ENCODE data around the gene STON1.
"Not testable (repeated sequence)": the region's sequence is repeated elsewhere in the genome, so short reads cannot be mapped to it uniquely, and the experiment has no call there.

STON1 gene

DNA sequence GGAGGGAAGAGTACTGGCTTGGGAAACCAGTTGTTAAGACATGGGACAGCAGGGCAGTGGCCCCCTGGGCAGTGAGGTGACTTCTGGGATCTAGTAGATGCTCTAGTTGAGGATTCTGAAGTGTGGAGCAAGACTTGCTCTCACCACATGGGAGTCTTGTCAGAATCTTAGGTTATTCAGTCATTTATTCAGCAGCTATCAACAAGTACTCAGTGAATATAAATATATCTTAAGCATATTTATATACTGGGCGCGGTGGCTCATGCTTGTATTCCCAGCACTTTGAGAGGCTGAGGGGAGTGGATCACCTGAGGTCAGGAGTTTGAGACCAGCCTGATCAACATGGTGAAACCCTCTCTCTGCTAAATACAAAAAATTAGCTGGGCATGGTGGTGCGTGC, 20.0 kb downstream of the STON1 start:
- Histone ChIP-seq H3K9ac (ENCODE audit: low read length) (no peak overlapping the region), H3K9me3 (ENCODE audit: low read length) (no peaks in the 10 kb centered on the region), H3K27me3 (ENCODE audit: control insufficient read depth in 1 of 2, insufficient read depth in 2 of 2, low read length in 2 of 2) (no peaks in the 10 kb centered on the region), H3K27ac (ENCODE audit: low read depth, low read length) (no peak overlapping the region), H3K4me1 (ENCODE audit: insufficient read depth, low read length) (peaks cover 54% of the 10 kb centered on the region), H3K36me3 (ENCODE audit: insufficient read depth, low read length) (peaks cover 8% of the 10 kb centered on the region), H3K4me3 (ENCODE audit: low read depth in 1 of 2, low read length in 2 of 2) (no peak overlapping the region)

DNA sequence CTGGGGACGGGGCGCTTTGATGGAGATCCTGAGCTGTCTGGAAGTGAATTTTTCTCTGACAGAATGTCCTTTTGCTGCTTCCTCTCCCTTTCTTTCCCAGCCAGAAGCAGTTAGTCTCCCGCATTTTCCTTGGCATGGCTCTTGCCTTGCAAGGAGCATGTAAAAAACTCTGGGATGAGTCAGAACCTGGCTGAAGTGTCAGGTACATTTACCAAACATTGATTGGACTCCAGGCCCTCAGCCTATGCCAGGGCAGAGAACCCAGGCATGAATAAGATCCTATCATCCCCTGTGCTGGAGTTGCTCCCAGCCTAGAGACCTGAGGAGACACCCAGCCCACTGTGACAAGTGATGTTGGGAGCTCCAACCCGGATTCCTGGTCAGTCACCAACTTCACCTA, 21.6 kb downstream of the STON1 start:
- H3K4me1 ChIP-seq (ENCODE audit: insufficient read depth, low read length) = peaks cover 40% of the 10 kb centered on the region
- H3K27me3 ChIP-seq (ENCODE audit: control insufficient read depth in 1 of 2, insufficient read depth in 2 of 2, low read length in 2 of 2) = no peaks in the 10 kb centered on the region
- H3K9me3 ChIP-seq (ENCODE audit: low read length) = no peaks in the 10 kb centered on the region
- peaks cover 8% of the 10 kb centered on the region for H3K36me3 ChIP-seq (ENCODE audit: insufficient read depth, low read length)
- no peak overlapping the region for H3K9ac ChIP-seq (ENCODE audit: low read length)
- H3K4me3 ChIP-seq (ENCODE audit: low read depth in 1 of 2, low read length in 2 of 2) = no peak overlapping the region
- H3K27ac ChIP-seq (ENCODE audit: low read depth, low read length) = no peak overlapping the region

DNA sequence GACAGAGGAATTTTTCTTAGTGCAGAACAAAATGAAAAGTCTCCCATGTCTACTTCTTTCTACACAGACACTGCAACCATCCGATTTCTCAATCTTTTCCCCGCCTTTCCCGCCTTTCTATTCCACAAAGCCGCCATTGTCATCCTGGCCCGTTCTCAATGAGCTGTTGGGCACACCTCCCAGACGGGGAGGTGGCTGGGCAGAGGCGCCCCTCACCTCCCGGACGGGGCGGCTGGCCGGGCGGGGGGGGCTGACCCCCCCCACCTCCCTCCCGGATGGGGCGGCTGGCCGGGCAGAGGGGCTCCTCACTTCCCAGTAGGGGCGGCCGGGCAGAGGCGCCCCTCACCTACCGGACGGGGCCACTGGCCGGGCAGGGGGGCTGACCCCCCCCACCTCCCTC, 25.1 kb downstream of the STON1 start:
- not testable (repeated sequence) for H3K36me3 ChIP-seq (ENCODE audit: insufficient read depth, low read length); H3K9me3 ChIP-seq (ENCODE audit: low read length); H3K27me3 ChIP-seq (ENCODE audit: control insufficient read depth in 1 of 2, insufficient read depth in 2 of 2, low read length in 2 of 2); H3K9ac ChIP-seq (ENCODE audit: low read length); H3K4me3 ChIP-seq (ENCODE audit: low read depth in 1 of 2, low read length in 2 of 2); H3K27ac ChIP-seq (ENCODE audit: low read depth, low read length)
- H3K4me1 ChIP-seq (ENCODE audit: insufficient read depth, low read length) = peaks cover 12% of the 10 kb centered on the region

DNA sequence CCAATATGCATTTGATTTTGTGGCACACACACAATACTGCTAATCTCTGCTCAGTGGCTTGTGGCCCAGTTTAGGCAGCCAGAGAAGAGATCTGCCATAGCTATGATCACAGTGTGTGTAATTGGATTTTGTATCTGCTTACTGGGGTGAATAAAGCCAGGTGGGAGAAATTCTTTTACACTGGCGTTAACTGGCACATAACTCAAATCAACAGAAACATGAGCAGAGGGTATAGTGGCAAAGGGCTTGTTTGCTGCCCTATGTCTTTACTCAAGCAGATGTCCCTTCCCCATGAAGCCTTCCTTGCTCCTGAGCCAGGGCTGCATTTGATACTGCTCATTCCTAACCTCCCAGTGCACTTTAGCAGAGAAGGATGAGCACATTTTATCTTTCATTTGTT, 28.5 kb downstream of the STON1 start:
- Histone ChIP-seq H3K36me3 (ENCODE audit: insufficient read depth, low read length) (no peaks in the 10 kb centered on the region), H3K27ac (ENCODE audit: low read depth, low read length) (no peak overlapping the region)

DNA sequence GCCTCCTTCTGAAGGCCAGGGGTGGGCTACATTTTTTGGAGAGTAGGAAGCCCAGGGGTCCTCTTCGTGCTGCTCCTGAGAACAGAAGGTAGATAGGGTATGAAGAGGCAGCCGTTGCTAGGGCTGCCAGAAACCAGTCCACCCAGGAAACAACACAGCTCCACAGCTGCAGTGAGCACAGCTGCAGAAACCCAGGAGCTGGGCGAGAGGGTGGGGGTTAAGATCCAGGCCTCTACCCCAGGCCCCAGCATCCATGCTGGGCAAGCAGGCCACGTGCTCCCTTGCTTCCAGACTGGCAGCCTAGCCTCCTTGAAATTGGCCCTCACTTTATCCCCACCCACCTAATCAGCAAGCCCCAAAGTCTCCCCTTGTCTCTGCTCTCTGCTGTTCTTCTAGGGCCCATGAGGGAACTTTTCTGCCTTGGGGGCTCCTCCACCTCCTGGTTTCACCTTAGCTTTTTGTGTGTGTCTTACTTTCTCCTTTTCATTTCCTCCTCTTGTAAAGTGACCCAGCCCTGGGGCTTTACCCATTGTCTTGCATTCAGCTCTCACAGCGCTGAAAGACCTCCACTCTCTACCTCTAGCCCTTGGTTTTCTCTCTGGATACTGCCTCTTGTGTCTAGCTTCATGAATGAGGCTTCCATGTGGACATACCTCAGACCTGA, 30.7 kb downstream of the STON1 start:
- Histone ChIP-seq H3K9ac (ENCODE audit: low read length) (no peak overlapping the region), H3K36me3 (ENCODE audit: insufficient read depth, low read length) (peaks cover 5% of the 10 kb centered on the region), H3K27me3 (ENCODE audit: control insufficient read depth in 1 of 2, insufficient read depth in 2 of 2, low read length in 2 of 2) (no peaks in the 10 kb centered on the region), H3K27ac (ENCODE audit: low read depth, low read length) (no peak overlapping the region), H3K4me3 (ENCODE audit: low read depth in 1 of 2, low read length in 2 of 2) (no peak overlapping the region), H3K9me3 (ENCODE audit: low read length) (no peaks in the 10 kb centered on the region), H3K4me1 (ENCODE audit: insufficient read depth, low read length) (no peaks in the 10 kb centered on the region)

More for the DNA sequence above, 28.5 kb downstream of the STON1 start:
- Histone ChIP-seq H3K27me3 (ENCODE audit: control insufficient read depth in 1 of 2, insufficient read depth in 2 of 2, low read length in 2 of 2) (no peaks in the 10 kb centered on the region), H3K9me3 (ENCODE audit: low read length) (no peaks in the 10 kb centered on the region), H3K9ac (ENCODE audit: low read length) (no peak overlapping the region), H3K4me3 (ENCODE audit: low read depth in 1 of 2, low read length in 2 of 2) (no peak overlapping the region), H3K4me1 (ENCODE audit: insufficient read depth, low read length) (no peaks in the 10 kb centered on the region)

DNA sequence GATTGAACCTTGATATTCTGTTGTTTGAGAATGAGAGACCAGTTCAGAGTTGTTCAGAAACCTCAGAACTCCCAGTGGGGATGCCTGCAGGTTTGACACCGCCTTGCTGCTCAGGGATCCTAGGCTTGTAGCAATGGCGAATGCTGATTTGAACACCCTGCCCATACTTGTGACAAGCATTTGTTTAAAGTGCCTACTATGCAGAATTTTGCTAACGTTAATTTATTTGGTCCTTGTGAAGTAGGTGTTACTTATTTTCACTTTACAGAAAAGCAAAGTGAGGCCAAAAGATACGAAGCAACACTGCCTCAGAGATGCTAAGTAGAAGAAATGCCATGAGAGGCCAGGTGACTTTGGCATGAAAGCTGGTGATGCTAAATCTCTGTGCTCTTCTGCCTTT, 32.3 kb downstream of the STON1 start:
- no peaks in the 10 kb centered on the region for H3K27me3 ChIP-seq (ENCODE audit: control insufficient read depth in 1 of 2, insufficient read depth in 2 of 2, low read length in 2 of 2)
- H3K9ac ChIP-seq (ENCODE audit: low read length) = no peak overlapping the region
- H3K9me3 ChIP-seq (ENCODE audit: low read length) = no peaks in the 10 kb centered on the region
- no peak overlapping the region for H3K4me3 ChIP-seq (ENCODE audit: low read depth in 1 of 2, low read length in 2 of 2)
- H3K36me3 ChIP-seq (ENCODE audit: insufficient read depth, low read length) = peaks cover 5% of the 10 kb centered on the region
- H3K27ac ChIP-seq (ENCODE audit: low read depth, low read length) = no peak overlapping the region
- peaks cover 8% of the 10 kb centered on the region for H3K4me1 ChIP-seq (ENCODE audit: insufficient read depth, low read length)

DNA sequence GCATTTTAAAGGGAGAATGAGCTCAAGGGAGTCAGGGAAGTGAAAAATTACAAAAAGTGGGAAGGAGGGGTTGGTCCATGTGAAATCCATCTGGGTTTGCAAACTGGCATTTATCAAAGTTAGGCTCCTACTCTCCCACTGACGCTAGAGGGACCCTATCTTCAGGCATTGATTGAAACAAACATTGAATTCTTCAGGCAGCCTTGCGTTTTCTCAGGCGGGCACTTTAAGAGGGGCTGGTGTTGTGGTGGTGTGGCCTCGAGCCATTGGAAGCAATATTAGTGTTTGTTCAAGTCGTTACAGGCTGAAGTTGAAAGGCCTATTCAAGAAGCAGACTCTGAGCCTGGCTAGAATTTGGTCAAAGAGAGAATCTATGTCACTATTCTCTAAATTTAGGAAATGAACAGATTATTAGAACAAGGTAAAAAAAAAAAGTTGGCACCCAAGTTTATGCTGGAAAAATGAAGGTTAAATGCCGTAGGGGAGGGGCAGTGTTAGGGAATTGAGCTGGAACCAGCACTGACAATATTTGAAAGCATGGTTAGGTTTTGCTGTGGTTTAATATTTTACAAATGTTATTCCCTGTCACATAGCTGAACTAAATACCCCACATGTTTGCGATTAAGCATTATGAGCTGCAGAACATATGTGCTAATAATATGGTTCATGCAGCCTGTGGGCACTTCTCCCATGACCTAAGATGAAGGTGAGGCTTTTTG, 36.8 kb downstream of the STON1 start:
- Histone ChIP-seq H3K27ac (ENCODE audit: low read depth, low read length) (no peak overlapping the region), H3K9me3 (ENCODE audit: low read length) (no peaks in the 10 kb centered on the region), H3K4me3 (ENCODE audit: low read depth in 1 of 2, low read length in 2 of 2) (peak overlapping the region in 1 of 2 donors; percentile 8), H3K9ac (ENCODE audit: low read length) (no peak overlapping the region), H3K27me3 (ENCODE audit: control insufficient read depth in 1 of 2, insufficient read depth in 2 of 2, low read length in 2 of 2) (no peaks in the 10 kb centered on the region), H3K4me1 (ENCODE audit: insufficient read depth, low read length) (peaks cover 35% of the 10 kb centered on the region), H3K36me3 (ENCODE audit: insufficient read depth, low read length) (peaks cover 5% of the 10 kb centered on the region)

DNA sequence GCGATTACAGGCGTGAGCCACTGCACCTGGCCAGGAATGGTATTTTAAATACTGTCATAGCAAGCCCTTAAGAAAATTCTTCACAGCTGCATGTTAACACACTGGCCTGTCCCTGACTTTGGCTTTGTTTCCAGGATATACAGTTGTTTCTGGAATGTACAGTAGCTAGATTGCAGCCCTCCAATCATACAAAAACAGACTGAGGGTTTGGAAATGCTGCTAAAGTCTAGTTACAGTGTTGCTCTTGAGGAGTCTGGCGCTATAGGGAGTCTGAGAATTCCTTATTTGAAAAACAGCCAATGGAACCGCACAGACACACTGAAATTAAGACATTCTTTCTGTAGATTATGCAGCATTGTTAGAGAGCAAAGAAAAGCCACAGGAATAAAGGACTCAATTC, 37.7 kb downstream of the STON1 start:
- Histone ChIP-seq H3K9me3 (ENCODE audit: low read length) (no peaks in the 10 kb centered on the region), H3K9ac (ENCODE audit: low read length) (no peak overlapping the region), H3K27ac (ENCODE audit: low read depth, low read length) (no peak overlapping the region), H3K36me3 (ENCODE audit: insufficient read depth, low read length) (peaks cover 5% of the 10 kb centered on the region), H3K27me3 (ENCODE audit: control insufficient read depth in 1 of 2, insufficient read depth in 2 of 2, low read length in 2 of 2) (no peaks in the 10 kb centered on the region), H3K4me3 (ENCODE audit: low read depth in 1 of 2, low read length in 2 of 2) (no peak overlapping the region), H3K4me1 (ENCODE audit: insufficient read depth, low read length) (peaks cover 35% of the 10 kb centered on the region)

DNA sequence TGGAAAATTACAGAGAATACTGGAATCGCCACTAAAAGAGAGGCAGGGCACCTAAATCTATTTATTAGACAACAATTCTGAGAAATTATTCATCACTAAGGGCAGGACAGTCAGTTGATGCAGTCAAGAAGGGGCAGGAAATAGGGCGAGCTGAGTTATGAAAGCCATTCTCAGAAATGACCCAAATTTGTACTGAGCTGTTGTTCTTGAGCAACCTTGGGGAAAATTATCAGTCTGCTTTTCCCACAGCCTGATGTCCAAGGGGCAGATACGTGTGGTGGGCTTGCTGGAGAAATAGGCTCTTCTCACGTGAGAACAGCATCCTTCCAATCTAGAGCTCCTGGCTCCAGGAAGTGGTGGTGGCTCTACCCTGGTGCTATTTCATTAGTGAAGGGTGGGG, 38.6 kb downstream of the STON1 start:
- Histone ChIP-seq H3K36me3 (ENCODE audit: insufficient read depth, low read length) (peaks cover 5% of the 10 kb centered on the region), H3K27ac (ENCODE audit: low read depth, low read length) (no peak overlapping the region), H3K4me3 (ENCODE audit: low read depth in 1 of 2, low read length in 2 of 2) (no peak overlapping the region), H3K9ac (ENCODE audit: low read length) (no peak overlapping the region), H3K4me1 (ENCODE audit: insufficient read depth, low read length) (peaks cover 35% of the 10 kb centered on the region), H3K27me3 (ENCODE audit: control insufficient read depth in 1 of 2, insufficient read depth in 2 of 2, low read length in 2 of 2) (no peaks in the 10 kb centered on the region), H3K9me3 (ENCODE audit: low read length) (no peaks in the 10 kb centered on the region)

DNA sequence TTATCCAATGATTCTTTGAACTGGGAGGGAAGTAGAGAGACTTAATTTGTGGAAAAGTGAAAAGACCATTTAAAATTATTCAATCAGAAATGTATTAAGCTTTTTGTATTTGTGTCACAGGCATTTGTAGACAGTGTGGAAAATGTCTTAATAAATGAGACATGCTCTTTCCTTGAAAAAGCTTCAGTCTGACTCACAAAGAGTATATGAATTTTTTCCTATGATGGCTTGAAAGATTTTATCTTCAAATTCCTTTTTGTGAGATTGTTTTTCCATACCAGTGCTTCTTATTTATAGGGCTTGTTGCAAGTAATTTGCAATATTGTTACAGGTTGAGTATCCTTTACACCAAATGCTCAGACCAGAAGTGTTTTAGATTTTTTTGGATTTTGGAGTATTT, 39.5 kb downstream of the STON1 start:
- Histone ChIP-seq H3K27ac (ENCODE audit: low read depth, low read length) (no peak overlapping the region), H3K4me1 (ENCODE audit: insufficient read depth, low read length) (peaks cover 35% of the 10 kb centered on the region), H3K4me3 (ENCODE audit: low read depth in 1 of 2, low read length in 2 of 2) (no peak overlapping the region), H3K36me3 (ENCODE audit: insufficient read depth, low read length) (peaks cover 5% of the 10 kb centered on the region), H3K9ac (ENCODE audit: low read length) (no peak overlapping the region), H3K9me3 (ENCODE audit: low read length) (no peaks in the 10 kb centered on the region), H3K27me3 (ENCODE audit: control insufficient read depth in 1 of 2, insufficient read depth in 2 of 2, low read length in 2 of 2) (no peaks in the 10 kb centered on the region)

DNA sequence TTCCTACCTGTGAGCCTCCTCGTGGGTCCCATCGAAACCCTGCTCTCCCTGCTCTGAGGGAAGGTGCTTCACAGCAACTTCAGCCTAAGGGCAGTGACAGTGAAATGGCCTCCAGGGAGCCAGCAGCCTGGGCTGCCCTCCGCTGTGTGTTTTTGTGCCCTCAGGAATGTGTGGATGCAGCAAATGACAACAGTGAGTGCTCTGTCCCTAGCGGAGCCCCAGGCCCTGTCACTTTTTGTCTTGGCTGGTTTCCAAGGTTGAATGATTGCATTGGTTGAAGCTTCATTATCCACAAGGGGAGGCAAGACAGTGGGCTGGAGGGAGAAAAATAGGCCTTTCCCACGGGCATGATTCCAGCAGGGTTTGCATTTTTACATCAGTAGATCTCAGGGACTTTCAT, 42.9 kb downstream of the STON1 start:
- no peaks in the 10 kb centered on the region for H3K36me3 ChIP-seq (ENCODE audit: insufficient read depth, low read length)
- H3K9me3 ChIP-seq (ENCODE audit: low read length) = no peaks in the 10 kb centered on the region
- no peak overlapping the region for H3K9ac ChIP-seq (ENCODE audit: low read length)
- no peak overlapping the region for H3K4me3 ChIP-seq (ENCODE audit: low read depth in 1 of 2, low read length in 2 of 2)
- H3K27ac ChIP-seq (ENCODE audit: low read depth, low read length) = no peak overlapping the region
- no peaks in the 10 kb centered on the region for H3K27me3 ChIP-seq (ENCODE audit: control insufficient read depth in 1 of 2, insufficient read depth in 2 of 2, low read length in 2 of 2)
- peaks cover 22% of the 10 kb centered on the region for H3K4me1 ChIP-seq (ENCODE audit: insufficient read depth, low read length)

All from muscle layer of colon (tissue), 2 donors.